ENCODE measurements around the gene GRM5. TPM values are rescaled to one million over a fixed set of nuclear protein-coding genes. Genes with fewer than 3 reads are reported as not detected.

GRM5 gene
- total and polyA plus RNA-seq, 4 donors = not detected

DNA sequence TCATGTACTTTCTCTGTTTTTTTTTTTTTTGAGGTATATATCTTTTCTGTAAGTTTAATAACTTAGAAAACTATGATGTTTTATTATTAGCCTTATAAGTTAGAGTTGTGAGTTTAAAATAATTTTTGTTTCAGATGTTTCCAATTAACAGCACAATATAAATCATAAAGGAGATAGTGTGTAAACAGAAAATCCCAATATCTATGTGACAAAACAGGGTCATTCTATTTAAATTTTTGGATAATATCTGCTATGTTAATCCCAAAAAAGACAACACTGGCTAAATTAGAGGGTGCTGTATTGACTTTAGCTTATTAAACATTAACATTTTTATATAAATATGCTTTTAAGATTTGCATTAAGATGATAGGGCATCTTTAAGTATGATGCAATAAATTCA lies 410.1 kb downstream of the GRM5 start:
- H3K9me3 ChIP-seq (ENCODE audit: control insufficient read depth in 4 of 4, low read length in 3 of 4) = no peaks in the 10 kb centered on the region
- no peaks in the 10 kb centered on the region for H3K27me3 ChIP-seq (ENCODE audit: control insufficient read depth in 4 of 4, insufficient read depth in 4 of 4, low read length in 3 of 4)
- peaks cover 0 to 1% (median 0%) of the 10 kb centered on the region in 4 donors for H3K4me1 ChIP-seq (ENCODE audit: control insufficient read depth in 4 of 4, insufficient read depth in 4 of 4, low read length in 3 of 4)
- no peak overlapping the region for H3K4me3 ChIP-seq (ENCODE audit: low read depth in 1 of 3, low read length in 3 of 3)
- TF ChIP-seq CTCF (IDR thresholded peaks at IDR 0.05; ENCODE audit: low read depth, low read length, missing input control) (no peak), NR2F2 (IDR thresholded peaks at IDR 0.05) (no peak)
- TF ChIP-seq, protein P1, sequence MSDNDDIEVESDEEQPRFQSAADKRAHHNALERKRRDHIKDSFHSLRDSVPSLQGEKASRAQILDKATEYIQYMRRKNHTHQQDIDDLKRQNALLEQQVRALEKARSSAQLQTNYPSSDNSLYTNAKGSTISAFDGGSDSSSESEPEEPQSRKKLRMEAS (IDR thresholded peaks at IDR 0.05) = no peak
- no peak for DNase-seq (ENCODE audit: low spot score)
- no peaks in the 10 kb centered on the region for H3K36me3 ChIP-seq (ENCODE audit: control insufficient read depth in 4 of 4, insufficient read depth in 3 of 4, low read depth in 1 of 4, low read length in 3 of 4)
- no peak overlapping the region for H3K27ac ChIP-seq (ENCODE audit: low read depth in 1 of 2, low read length in 2 of 2)
- no peak overlapping the region for H3K9ac ChIP-seq (ENCODE audit: low read depth in 1 of 2, low read length in 2 of 2)

DNA sequence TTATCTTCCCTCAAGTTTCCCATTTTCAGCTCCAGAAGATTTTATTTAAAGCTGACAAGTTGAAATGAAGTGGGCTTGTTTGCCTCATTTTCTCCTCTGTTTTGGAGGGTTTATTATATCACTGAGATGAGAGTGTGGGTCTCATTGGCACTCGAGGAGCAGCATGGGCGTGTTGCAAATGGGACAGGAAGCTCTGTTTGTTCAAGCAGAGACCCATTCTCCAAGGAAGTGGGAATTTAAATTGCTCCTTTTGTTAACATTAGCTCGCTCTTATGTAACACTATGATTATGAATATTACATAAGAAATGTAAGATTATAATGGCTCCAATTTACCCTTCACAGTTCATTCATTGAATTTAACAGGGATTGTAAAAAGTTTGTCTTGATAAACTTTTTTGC lies 410.6 kb downstream of the GRM5 start:
- 45% methylated on average over 3 of the region's 3 CpGs for WGBS

DNA sequence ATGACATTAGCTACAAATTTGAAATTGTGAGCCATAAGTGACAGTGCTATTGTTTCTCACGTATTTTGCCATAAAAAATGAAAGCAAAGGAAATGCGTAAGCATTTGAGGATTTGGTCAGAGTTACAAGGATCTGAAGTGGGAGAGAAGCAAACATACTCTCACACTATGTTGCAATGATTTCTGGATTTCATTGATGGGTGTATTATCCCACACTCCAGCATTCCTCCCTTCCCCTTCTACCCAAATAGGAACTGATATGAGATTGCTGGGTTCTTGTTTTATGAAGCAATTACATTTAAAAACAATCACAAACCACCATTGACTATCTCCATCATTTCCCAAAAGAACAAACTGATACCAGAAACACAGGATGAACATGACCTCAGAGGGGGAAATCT lies 414.2 kb downstream of the GRM5 start:
- no peak overlapping the region for H3K27ac ChIP-seq (ENCODE audit: low read depth in 1 of 2, low read length in 2 of 2)
- H3K4me3 ChIP-seq (ENCODE audit: low read depth in 1 of 3, low read length in 3 of 3) = no peak overlapping the region
- DNase-seq (ENCODE audit: low spot score) = no peak
- no peaks in the 10 kb centered on the region for H3K27me3 ChIP-seq (ENCODE audit: control insufficient read depth in 4 of 4, insufficient read depth in 4 of 4, low read length in 3 of 4)
- no peaks in the 10 kb centered on the region for H3K9me3 ChIP-seq (ENCODE audit: control insufficient read depth in 4 of 4, low read length in 3 of 4)
- H3K36me3 ChIP-seq (ENCODE audit: control insufficient read depth in 4 of 4, insufficient read depth in 3 of 4, low read depth in 1 of 4, low read length in 3 of 4) = no peaks in the 10 kb centered on the region
- no peak overlapping the region for H3K9ac ChIP-seq (ENCODE audit: low read depth in 1 of 2, low read length in 2 of 2)
- H3K4me1 ChIP-seq (ENCODE audit: control insufficient read depth in 4 of 4, insufficient read depth in 4 of 4, low read length in 3 of 4) = peaks cover 0 to 1% (median 0%) of the 10 kb centered on the region in 4 donors
- WGBS = 82% methylated on average over 2 of the region's 2 CpGs
- TF ChIP-seq EGR1 (IDR thresholded peaks at IDR 0.05; ENCODE audit: low read depth in 2 of 2) (no peak), JUND (IDR thresholded peaks at IDR 0.05) (no peak), ZBTB33 (IDR thresholded peaks at IDR 0.05) (no peak), TAF1 (conservative IDR thresholded peaks at IDR 0.05) (no peak), RAD21 (IDR thresholded peaks at IDR 0.05) (no peak), FOXA1 (IDR thresholded peaks at IDR 0.05) (no peak), RXRA (IDR thresholded peaks at IDR 0.05) (no peak), CTCF (IDR thresholded peaks at IDR 0.05; ENCODE audit: low read depth, low read length, missing input control) (no peak), SP1 (IDR thresholded peaks at IDR 0.05) (no peak), HNF4G (IDR thresholded peaks at IDR 0.05) (no peak), HNF4A (conservative IDR thresholded peaks at IDR 0.05) (no peak)
- TF ChIP-seq, protein P2, sequence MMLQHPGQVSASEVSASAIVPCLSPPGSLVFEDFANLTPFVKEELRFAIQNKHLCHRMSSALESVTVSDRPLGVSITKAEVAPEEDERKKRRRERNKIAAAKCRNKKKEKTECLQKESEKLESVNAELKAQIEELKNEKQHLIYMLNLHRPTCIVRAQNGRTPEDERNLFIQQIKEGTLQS (IDR thresholded peaks at IDR 0.05) = no peak
- TF ChIP-seq, protein P1 (IDR thresholded peaks at IDR 0.05) = no peak

More for the DNA sequence above, 410.6 kb downstream of the GRM5 start:
- DNase-seq (ENCODE audit: low spot score) = no peak
- H3K9me3 ChIP-seq (ENCODE audit: control insufficient read depth in 4 of 4, low read length in 3 of 4) = no peaks in the 10 kb centered on the region
- no peak for TF ChIP-seq HNF4A (conservative IDR thresholded peaks at IDR 0.05)
- TF ChIP-seq JUND (IDR thresholded peaks at IDR 0.05) = no peak
- TF ChIP-seq EGR1 (IDR thresholded peaks at IDR 0.05; ENCODE audit: low read depth in 2 of 2) = no peak
- TF ChIP-seq RAD21 (IDR thresholded peaks at IDR 0.05) = no peak
- TF ChIP-seq, protein P2 (IDR thresholded peaks at IDR 0.05) = no peak
- TF ChIP-seq TAF1 (conservative IDR thresholded peaks at IDR 0.05) = no peak
- no peak for TF ChIP-seq ZBTB33 (IDR thresholded peaks at IDR 0.05)
- TF ChIP-seq SP1 (IDR thresholded peaks at IDR 0.05) = no peak
- no peaks in the 10 kb centered on the region for H3K36me3 ChIP-seq (ENCODE audit: control insufficient read depth in 4 of 4, insufficient read depth in 3 of 4, low read depth in 1 of 4, low read length in 3 of 4)
- no peak overlapping the region for H3K4me3 ChIP-seq (ENCODE audit: low read depth in 1 of 3, low read length in 3 of 3)
- peaks cover 0 to 1% (median 0%) of the 10 kb centered on the region in 4 donors for H3K4me1 ChIP-seq (ENCODE audit: control insufficient read depth in 4 of 4, insufficient read depth in 4 of 4, low read length in 3 of 4)
- no peak overlapping the region for H3K27ac ChIP-seq (ENCODE audit: low read depth in 1 of 2, low read length in 2 of 2)
- no peaks in the 10 kb centered on the region for H3K27me3 ChIP-seq (ENCODE audit: control insufficient read depth in 4 of 4, insufficient read depth in 4 of 4, low read length in 3 of 4)
- H3K9ac ChIP-seq (ENCODE audit: low read depth in 1 of 2, low read length in 2 of 2) = no peak overlapping the region
